Airway epithelial cell (primary cell): ENCODE measurements around the gene RS1. TPM values are rescaled to one million over a fixed set of nuclear protein-coding genes. Genes with fewer than 3 reads are reported as not detected.

Experiments
- total RNA-seq: library from RNA; depleted of rRNA; stranded (reverse); fragments of >200 nt; gene quantifications from 2 replicates; pipeline ENCODE4 v1.2.3, GENCODE V29; 2015

RS1 gene
- not detected in 2 replicates for total RNA-seq

GRCh38 chrX:18672008-18672407 is at the start of gene RS1:
TSS of gene RS1 (minus strand) at chrX:18672108. CDS start at chrX:18672068, 40 bp downstream.

GRCh38 chrX:18707426-18708049 is 35.6 kb upstream of the RS1 start, which contains the start of gene PPEF1:
TSS of gene PPEF1 (plus strand) at chrX:18707645. CDS start at chrX:18707781, 136 bp downstream.

Other genes with a start within 250 kb of the RS1 start
- gene CDKL5, start 246.5 kb downstream of the RS1 start, total RNA-seq, result 1.3 and 3.1 TPM in 2 replicates
- 0.07 TPM in 1 of 2 replicates, not detected in the other for gene PPEF1, start 35.5 kb upstream of the RS1 start, total RNA-seq